CMK (cell line): ENCODE data around the gene MUC20.
"Not testable (repeated sequence)": the region's sequence is repeated elsewhere in the genome, so short reads cannot be mapped to it uniquely, and the experiment has no call there.

ENCODE experiments used
- DNase-seq: peaks from one replicate; pipeline ENCODE4 v3.0.0-alpha.2; 2010; ENCODE audit warnings: low read depth

The MUC20 gene

DNA sequence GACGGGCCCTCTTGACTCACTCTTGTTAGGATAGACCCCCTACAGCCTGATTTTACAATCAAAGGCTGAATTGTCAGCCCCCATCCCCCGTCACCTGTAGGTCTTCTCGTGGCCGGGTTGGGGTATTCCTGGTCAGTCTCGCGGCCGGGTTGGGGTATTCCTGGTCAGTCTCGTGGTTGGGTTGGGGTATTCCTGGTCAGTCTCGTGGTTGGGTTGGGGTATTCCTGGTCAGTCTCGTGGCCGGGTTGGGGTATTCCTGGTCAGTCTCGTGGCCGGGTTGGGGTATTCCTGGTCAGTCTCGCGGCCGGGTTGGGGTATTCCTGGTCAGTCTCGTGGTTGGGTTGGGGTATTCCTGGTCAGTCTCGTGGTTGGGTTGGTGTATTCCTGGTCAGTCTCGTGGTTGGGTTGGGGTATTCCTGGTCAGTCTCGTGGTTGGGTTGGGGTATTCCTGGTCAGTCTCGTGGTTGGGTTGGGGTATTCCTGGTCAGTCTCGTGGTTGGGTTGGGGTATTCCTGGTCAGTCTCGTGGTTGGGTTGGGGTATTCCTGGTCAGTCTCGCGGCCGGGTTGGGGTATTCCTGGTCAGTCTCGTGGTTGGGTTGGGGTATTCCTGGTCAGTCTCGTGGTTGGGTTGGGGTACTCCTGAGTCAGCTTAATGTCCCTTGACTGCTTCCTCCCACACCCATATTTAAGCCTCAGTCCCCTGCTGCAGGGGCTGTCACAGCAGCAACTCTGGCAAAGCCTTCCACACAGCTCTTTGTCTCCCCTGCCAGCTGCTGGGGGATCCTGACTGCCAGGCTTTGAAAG, 50.3 kb downstream of the MUC20 start:
- not testable (repeated sequence) for DNase-seq

DNA sequence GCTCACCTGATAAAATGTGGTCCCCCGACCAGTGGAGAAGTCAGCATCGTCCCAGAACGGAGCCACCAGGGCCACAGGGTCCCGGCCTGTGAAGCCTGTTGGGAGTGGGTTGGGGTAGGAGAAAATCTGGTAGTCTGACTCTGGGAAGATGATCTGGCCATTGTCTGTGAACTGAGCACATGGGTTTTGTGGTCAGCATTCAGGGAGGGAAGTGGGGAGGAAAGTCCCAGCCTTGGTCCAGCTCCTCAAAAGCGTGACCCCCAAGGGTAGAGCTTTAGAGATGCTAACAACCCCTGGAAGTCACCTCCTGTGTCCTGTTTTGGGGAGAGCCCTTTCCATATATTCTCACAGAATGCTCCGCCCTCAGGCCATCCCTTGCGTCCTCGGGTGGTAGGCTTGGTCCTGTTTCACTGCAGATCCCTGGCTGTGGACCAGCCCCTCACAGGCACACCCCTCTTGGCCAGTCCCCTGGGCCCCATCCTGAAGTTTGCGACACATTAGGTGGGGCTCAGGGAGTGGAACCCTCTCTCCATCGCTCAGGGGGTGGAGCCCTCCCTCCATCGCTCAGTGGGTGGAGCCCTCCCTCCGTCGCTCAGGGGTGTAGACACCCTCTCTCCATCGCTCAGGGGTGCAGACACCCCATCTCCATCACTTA, 51.0 kb downstream of the MUC20 start:
- no peak for DNase-seq

DNA sequence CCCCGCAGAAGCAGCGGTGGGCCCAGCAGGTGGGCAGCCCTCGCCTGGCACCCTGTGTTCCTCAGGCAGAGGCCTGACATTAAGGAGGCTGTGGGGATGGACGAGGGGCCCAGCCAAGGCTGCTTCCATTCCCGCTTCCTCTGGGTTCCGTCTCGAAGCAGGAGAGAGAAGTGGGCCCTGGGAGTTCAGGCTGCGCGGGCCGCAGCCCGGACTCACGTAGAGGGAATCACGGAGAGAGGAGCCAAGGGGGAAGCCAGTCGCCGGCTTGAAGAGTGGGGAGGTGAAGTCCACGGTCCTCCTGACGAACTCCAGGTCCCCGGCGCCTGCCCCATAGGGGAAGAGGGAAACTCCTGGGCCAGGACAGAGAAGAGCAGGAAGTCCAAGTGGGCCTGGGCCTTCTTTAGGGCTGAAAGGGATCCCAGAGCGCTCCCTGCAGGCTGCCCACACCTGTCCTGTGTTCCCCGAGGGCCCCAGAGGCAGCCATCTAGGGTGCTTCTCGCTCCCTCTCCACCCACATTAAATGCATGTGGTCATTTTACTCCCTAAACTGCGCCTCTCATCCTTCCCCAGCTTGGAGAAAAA, 53.3 kb downstream of the MUC20 start:
- no peak for DNase-seq

DNA sequence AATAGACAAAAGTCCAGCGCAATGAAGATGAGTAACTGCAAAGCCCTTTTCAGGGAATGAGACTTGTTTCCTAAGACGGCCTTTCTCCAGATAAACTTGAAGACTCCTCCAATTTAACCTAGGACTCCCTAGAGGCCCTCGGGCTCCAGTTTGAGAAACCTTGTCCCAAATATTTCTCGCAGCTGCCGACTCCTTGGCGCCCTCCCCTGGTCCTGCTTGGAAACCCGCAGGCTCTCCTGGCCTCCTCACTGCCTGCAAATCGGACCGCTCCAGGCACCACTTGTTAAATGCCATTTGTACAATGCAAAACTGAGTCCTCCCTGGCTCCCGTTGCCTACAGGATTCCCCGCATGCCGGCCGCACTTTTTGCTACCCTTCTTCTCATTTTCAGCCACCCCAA, 54.1 kb downstream of the MUC20 start:
- no peak for DNase-seq

DNA sequence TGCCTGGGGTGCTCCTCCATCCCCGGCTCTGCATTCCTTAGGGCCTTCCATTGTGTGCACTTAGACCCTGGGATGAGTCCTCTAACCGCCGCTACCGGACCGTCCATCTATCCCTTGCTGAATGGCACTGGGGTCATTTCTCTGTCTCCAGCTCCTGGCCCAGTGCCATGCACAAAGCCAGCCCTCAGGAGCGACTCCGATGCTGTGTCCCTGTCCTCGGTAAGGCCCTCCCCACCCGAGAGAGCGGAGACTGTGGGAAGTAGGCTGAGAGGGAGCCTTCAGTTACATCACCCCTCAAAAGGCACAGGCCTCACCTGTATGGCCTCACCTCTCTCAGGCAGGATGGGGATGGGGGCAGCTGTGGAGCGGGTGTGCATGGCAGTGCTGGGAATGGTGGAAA, 57.2 kb downstream of the MUC20 start:
- no peak for DNase-seq

DNA sequence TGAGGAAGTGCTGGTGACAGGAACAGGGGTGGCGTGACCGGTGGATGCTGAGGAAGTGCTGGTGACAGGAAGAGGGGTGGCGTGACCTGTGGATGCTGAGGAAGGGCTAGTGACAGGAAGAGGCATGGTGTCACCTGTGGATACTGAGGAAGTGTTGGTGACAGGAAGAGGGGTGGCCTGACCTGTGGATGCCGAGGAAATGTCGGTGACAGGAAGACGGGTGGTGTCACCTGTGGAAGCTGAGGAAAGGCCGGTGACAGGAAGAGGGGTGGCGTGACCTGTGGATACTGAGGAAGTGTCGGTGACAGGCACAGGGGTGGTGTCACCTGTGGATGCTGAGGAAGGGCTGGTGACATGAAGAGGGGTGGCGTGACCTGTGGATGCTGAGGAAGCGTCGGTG, 60.5 kb downstream of the MUC20 start:
- not testable (repeated sequence) for DNase-seq
